Kidney epithelial cell (primary cell): ENCODE measurements around the gene UPF3A. TPM values are rescaled to one million over a fixed set of nuclear protein-coding genes. Genes with fewer than 3 reads are reported as not detected.

Experiments
- DNase-seq: peaks from one replicate; pipeline ENCODE4 v3.0.0-alpha.2; 2010; ENCODE audit warnings: low read depth
- H3K27me3 ChIP-seq: 2 replicates; pipeline ENCODE4 v1.6.0; 2011; ENCODE audit warnings: low read length; ENCODE audit not compliant: control insufficient read depth, insufficient read depth
- H3K36me3 ChIP-seq: 2 replicates; pipeline ENCODE4 v1.5.1; 2011; ENCODE audit warnings: low read length; ENCODE audit not compliant: control insufficient read depth, insufficient read depth
- H3K4me3 ChIP-seq: 2 replicates; pipeline ENCODE4 v1.5.1; 2011; ENCODE audit warnings: low read depth, mild to moderate bottlenecking, control low read depth, low read length
- total RNA-seq: library from RNA; depleted of rRNA; stranded (reverse); fragments of >200 nt; gene quantifications from 2 replicates; pipeline ENCODE4 v1.2.3, GENCODE V29; 2015
- TF ChIP-seq, protein P1 (sequence below): IDR thresholded peaks from 2 replicates; pipeline ENCODE4 v1.5.1; 2011; ENCODE audit warnings: mild to moderate bottlenecking, moderate library complexity, low read length, control low read depth, inconsistent platforms; ENCODE audit not compliant: insufficient read depth, poor library complexity, severe bottlenecking

The UPF3A gene
- total RNA-seq, 1 donor from 2014 or later = 30.7 TPM

DNA sequence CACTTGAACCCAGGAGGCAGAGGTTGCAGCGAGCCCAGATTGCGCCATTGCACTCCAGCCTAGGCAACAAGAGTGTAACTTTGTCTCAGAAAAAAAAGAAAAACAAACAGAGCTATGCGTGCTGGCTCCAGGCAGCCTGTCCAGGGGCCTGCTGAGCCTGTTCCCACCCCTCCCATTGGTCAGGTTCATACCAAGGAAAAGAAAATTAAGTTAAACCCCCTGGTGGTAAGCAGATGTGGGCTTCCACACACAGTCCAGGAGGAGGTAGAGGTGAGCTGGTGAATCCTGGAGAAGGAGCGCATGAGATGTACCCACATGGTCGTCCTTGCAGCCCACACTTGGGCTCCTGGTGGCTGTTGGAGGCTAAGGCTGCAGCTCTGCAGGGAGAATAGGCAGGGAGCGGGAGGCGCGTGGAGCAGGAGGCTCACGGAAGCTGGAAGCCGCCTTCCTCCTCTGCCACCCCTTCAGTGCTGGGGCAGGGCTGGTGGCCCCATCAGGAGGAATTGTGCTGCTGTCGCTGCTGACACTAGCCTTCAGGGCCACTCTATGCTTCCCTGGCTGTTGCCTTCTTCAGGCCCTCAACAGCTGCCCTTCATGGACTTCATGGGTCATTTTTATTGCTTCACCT, 22.4 kb downstream of the UPF3A start:
- Histone ChIP-seq H3K4me3 (no peak overlapping the region), H3K36me3 (peaks cover 1% of the 10 kb centered on the region), H3K27me3 (no peaks in the 10 kb centered on the region)
- no peak for DNase-seq
- TF ChIP-seq, protein P1, sequence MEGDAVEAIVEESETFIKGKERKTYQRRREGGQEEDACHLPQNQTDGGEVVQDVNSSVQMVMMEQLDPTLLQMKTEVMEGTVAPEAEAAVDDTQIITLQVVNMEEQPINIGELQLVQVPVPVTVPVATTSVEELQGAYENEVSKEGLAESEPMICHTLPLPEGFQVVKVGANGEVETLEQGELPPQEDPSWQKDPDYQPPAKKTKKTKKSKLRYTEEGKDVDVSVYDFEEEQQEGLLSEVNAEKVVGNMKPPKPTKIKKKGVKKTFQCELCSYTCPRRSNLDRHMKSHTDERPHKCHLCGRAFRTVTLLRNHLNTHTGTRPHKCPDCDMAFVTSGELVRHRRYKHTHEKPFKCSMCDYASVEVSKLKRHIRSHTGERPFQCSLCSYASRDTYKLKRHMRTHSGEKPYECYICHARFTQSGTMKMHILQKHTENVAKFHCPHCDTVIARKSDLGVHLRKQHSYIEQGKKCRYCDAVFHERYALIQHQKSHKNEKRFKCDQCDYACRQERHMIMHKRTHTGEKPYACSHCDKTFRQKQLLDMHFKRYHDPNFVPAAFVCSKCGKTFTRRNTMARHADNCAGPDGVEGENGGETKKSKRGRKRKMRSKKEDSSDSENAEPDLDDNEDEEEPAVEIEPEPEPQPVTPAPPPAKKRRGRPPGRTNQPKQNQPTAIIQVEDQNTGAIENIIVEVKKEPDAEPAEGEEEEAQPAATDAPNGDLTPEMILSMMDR = no peak

DNA sequence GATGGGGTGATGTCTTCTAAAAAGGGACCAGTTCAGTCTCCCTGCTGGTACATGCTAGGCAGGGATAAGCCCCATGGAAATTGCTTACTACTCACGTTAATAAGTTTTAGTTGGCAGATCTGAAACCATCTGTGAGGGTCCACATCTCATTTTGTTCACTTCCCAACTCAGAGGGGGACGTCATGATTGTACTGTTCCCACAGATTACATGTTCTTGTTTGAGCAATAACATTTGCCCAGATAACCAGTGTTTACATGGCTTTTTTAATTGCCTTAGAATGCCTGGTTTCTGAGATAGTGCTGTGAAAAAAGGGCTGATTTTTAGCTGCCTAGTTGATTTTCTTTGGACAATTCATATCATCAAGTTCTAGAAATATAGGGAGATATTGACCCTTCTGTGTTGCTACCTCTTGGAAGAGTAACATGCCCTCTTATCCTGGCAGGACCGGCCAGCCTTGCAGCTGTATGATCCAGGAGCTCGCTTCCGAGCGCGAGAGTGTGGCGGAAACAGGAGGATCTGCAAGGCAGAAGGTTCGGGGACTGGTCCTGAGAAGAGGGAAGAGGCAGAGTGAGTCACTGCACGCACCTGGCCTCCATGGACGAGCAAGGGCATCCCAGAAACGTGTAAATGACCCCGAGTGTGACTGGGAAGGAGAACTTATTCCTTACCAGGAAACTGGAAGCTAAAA, 23.1 kb downstream of the UPF3A start:
- TF ChIP-seq, protein P1 = no peak
- no peaks in the 10 kb centered on the region for H3K27me3 ChIP-seq
- no peak overlapping the region for H3K4me3 ChIP-seq
- H3K36me3 ChIP-seq = peaks cover 1% of the 10 kb centered on the region
- no peak for DNase-seq

DNA sequence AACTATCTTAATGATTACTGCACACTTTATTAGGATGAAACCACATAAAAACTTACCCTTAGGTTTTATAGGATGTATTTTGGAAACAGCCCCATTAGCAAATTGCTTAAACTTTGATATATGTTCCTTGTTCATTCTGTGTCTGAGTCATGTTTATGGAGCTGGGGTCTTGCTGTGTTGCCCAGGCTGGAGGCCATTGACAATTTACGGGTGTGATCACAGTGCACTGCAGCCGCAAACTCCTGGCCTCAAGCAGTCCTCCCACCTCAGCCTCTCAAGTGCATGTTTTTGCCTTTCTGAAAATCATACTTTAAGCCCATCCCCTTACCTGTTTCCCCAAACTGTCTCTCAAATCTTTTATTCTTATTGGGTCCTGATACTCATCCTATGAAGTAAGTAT, 27.7 kb downstream of the UPF3A start:
- Histone ChIP-seq H3K36me3 (no peaks in the 10 kb centered on the region), H3K27me3 (no peaks in the 10 kb centered on the region), H3K4me3 (no peak overlapping the region)
- DNase-seq = no peak
- TF ChIP-seq, protein P1 = no peak

DNA sequence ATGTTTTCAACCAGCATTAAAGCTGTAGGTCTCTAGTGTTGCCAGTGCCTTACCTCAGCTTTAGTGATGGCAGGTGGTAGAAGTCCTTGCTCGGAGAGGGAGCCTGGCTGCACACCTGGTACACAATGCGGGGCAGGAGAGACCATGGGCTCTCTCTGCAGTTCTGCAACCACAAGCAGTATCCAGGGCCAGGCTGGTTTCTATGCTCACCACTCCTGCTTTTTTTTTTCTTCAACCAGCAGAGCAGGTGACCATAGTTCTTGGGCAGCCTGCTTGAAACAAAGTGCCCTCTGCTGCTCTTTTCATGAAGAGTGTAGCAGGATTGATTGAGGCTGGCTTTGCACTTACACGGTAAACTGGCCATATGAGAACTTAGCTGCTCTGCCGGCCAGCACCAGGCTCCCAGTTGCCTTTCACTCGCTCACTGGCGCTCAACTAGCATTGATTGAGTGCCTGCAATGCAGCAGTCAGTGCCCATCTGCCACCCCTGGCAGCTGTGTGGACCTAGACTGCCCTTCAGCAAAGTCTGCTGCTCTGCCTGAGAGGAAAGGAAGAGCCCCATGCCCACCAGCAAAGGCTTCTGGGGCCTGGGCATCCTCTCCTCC, 28.5 kb downstream of the UPF3A start:
- no peaks in the 10 kb centered on the region for H3K36me3 ChIP-seq
- no peak overlapping the region for H3K4me3 ChIP-seq
- H3K27me3 ChIP-seq = no peaks in the 10 kb centered on the region
- no peak for DNase-seq
- TF ChIP-seq, protein P1 = no peak

DNA sequence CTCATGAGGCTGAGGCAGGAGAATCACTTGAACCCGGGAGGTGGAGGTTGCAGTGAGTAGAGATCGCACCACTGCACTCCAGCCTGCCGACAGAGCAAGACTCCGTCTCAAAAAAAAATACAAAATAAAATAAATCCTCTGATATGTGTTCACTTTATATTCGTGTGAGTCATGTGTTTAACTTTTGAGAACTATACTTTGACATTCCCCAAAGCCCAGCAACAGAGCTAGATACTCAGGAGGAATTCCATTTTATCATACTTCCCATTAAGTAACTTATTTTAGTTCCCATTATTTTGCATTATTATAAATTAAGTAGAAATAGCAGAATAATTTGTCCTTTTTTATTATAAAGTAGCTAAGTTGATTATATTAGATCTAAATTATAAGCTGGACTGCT, 29.6 kb downstream of the UPF3A start:
- TF ChIP-seq, protein P1 = no peak
- no peaks in the 10 kb centered on the region for H3K27me3 ChIP-seq
- H3K36me3 ChIP-seq = no peaks in the 10 kb centered on the region
- no peak overlapping the region for H3K4me3 ChIP-seq
- DNase-seq = no peak

DNA sequence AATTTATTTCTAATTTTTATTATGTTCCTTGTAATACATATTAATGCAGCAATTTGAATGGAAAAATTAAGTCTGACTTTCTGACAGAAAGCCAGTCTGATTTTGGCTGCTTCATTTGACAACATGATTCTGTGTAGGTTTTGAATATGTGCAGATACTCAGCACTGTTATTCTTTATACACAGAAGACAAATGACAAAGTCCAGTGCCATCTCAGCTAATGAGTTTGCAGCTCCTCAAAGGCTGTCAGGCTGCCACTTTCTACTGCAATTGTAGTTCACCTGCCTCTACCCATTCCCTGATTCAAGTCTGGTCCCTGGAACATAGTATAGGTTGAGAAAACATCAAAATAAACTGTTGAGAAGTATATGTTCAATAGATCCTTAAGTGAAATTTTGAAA, 30.0 kb downstream of the UPF3A start:
- no peak for DNase-seq
- no peaks in the 10 kb centered on the region for H3K27me3 ChIP-seq
- no peak overlapping the region for H3K4me3 ChIP-seq
- TF ChIP-seq, protein P1 = no peak
- no peaks in the 10 kb centered on the region for H3K36me3 ChIP-seq
